GM18873 (cell line): ENCODE data around the gene NAV2.

Source experiments
- ATAC-seq: cut with Tn5 transposase; IDR thresholded peaks from one replicate; pipeline ENCODE4 v1.9.1; 2021; ENCODE audit warnings: mild to moderate bottlenecking, moderate library complexity, moderate number of reproducible peaks; ENCODE audit not compliant: unreplicated experiment, low FRiP score

The NAV2 gene

DNA sequence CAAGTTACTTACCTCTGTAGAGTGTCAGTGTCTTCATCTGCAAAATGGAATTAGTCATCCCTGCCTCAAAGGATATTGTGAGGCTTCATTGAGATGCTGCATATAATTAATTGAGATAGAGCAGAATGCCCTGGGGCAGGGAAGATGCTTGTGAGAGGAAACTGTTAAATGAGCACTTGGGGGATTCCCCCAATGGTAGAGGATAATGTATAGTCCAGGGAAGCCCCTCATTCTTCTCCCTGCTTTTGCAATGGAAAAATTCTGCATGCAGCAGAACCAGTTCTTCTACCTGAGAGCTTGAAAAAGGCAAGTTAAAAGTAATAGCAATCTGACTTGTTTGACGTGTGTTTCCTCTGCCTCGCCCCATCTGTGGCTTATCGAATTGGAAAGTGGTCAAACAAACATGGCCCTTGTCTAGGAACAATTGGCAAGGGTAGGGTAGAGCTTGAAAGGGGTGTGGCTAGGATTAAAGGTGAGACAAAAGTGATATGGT lies 90.9 kb downstream of the NAV2 start:
- ATAC-seq = no peak

DNA sequence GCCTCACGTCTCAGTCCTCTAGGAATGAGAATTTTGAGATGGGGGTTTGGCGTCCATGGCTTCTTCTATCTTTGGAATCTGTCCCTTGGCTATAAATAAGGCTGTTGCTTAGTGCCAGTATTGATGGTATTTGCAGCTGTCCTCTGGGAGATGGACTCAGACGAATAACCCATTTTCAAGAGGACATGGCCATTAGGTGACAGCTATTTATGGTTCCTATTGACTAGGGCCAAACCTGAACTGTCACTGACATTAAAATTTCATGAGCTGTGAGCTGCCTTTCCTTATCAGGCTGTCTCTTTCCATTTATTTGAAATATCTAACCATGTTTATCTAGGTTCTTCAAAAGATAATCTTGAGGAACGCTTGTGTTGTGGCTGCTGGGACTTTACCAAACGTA lies 92.7 kb downstream of the NAV2 start:
- no peak for ATAC-seq

DNA sequence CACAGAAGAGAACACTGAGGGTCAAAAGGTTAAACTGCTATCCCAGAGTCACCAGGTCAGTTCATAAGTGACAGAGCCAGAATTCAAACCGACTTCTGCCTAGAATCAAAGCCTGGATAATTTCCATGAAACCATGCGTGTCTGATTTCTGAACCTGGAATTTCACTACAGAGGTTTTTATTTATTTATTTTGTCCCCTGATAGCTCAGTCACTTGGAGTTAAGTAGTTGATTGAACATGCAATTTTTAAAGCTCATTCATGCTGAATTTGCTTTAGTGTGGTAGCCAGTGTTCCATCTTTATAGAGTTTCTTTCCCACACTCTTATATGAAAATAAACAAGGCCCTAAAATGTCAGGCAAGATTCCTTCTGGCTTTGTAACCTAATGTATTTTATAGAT lies 93.2 kb downstream of the NAV2 start:
- ATAC-seq = no peak

DNA sequence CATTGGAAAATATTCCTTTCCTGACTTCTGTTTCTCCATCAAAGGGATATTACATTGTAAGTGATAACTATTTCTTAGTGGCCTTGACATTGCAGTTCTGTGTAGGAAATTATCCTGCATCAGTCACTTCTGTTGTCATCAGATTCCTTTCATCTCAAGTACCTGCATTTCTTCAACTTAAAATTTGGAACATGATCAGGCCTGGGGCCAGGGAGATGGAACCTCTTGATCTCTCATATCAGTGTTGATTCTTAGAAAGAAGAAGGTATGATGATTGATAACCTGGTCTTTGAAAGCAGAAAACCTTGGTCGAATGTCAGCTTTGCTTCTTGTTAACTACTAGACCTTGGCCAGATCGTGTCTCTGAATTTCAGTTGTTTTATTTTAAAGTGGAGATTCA lies 93.6 kb downstream of the NAV2 start:
- no peak for ATAC-seq

DNA sequence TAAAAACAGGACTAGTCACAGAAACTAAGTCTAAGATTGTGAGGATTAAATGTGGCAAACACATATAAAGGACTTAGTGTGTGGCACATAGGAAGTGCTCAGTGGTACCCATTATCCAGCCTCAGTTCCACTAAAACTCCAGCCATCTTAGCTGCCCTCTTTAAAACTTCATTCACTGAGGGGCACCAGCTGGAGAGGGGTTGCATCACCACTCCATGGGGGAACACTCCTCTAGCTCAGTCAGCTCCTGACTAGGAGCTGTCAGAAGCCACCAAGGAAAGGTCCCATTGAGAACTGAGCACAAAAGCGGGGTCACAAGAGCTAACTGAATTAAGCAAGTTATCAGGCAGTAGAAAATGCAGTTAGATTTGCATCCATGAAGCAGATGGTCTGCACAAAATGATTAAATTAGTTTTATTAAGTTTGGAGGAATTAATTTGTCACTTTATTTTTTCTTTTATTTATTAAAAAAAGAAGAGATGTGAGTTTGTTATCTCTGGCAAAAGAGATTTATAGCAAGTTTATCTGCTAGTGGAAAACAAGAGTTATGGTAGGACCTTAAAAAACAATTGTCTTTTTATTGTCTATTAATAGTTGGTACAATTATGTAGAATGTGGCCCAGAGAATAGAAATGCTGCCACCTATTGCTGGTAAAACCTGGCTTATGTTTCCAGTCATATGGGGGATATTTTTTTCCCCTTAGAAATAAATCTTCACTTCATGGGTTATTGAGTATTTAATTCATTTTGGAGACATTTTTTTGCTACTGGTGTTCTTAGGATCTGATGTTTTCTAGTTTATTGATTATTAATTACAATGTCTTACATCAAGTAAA lies 95.7 kb downstream of the NAV2 start:
- no peak for ATAC-seq

DNA sequence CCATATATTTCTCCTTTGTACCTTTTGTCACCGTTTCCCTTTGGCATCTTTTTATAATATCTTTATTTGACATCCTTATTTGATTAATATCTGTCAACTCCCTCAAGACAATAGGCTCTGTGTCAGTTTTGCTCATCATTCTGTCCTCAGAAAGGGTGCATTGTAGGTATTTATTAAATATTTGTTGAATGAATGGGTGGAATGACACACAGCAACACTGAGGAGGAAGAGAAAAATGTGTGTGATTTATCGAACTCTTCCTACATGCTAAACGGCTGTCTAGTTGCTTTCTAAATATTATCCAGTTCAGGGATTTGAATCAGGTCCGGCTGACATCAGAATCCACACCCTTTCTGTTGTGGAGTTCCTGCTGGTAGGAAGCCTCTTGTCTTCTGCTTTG lies 98.2 kb downstream of the NAV2 start:
- ATAC-seq = no peak

DNA sequence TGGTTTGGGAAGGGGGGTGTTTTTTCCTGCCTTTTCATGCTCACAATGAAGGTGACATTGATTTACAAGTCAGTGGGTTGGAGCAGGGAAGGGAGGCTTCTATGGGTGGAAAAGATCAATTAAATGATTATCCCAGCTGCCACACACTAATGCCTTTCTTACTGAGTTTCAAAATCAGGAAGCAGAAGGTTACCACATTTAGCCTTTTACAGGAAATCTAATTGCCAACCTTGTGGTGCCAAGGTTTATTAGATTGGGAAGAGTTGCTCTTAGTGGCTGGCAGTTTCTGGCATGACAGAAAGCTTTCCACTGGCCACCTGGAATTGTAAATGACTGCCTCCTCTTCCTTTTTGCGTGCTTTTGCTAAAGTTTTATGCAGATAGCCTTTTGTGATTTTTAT lies 98.7 kb downstream of the NAV2 start:
- no peak for ATAC-seq

DNA sequence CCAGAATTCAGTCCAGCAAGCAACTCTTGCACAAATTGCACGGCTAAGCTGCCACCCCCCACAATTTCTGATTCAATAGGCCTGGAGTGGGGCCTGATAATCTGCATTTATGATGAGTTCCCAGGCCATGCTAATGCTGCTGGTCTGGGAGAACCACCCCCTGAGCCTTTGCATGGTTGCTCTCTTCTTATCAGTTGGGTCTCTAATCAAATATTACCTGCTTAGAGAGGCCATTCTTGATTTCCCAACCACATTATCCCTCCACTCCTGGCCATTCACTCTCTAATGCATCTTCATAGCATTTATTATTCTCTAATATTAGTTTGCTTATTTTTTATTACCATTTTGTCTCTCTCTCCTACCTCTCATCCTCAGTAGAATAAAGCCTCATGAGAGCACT lies 99.5 kb downstream of the NAV2 start:
- ATAC-seq = no peak

DNA sequence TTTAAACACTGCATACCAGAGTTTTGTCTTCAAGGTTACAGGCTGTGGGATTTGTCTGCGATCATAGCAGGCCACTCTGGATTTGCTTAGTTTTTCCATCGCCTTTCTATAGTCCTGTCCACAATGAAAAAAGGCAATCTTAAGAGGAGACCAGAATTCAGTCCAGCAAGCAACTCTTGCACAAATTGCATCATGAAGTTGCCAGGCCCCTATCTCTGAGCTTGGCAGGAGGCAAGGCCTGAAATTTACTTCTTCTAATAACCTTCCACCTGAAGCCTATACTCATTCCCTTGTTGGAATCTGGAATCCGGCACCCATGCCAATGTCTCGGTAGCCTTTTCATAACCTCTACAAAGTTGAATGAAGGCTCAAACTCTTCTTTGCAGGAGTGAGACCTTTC lies 100.1 kb downstream of the NAV2 start:
- ATAC-seq = no peak

DNA sequence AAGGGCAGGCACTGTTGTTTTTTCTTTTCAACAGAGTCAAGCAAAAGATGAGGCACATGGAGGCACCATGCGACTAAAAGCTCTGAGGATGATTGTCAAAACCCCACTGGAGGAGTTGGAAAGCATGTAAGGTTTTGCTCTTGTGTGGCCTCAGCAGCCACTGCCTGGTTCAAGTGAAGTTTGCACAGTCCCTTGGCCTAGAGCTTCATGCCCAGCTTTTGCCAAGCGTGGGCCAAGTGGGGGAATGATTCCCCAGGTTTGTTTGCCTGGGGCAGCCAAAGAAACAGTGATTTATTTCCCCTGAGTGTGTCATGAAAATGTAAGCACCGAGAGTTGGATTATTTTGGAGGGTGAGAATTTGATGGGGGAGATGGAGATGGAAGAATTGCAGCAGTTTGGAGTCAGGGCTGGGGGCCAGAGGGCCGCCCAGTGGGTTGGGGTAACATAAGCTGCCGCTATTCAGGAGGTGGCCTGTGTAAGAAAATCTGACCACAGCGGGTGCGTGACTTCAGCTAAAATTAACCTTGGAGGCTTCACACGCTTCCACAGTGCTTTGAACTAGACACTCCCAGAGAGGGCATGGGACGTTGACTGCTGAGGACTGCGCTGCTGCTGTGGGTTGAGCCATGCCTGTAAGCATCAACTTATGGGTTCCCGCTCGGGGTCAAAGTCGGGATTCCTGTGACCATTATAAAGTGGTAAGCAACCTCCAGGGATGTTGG lies 100.7 kb downstream of the NAV2 start:
- no peak for ATAC-seq

DNA sequence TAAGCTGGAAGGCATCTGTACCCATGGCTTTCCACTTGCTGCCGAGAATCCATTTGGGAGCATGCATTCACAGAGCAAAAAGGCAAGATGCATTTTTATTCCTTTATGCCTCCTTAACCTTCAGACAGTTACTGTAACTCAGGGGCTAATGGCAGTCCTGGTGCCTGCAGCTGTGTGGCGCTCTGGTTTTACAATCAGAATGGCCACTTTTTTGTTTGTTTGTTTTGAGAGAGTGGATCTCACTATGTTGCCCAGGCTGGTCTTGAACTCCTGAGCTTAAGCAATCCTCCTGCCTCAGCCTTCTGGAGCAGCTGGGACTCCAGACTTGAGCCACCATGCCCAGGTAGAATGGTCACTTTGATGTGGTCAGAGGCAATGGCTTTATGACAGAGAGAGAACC lies 101.8 kb downstream of the NAV2 start:
- ATAC-seq = no peak

DNA sequence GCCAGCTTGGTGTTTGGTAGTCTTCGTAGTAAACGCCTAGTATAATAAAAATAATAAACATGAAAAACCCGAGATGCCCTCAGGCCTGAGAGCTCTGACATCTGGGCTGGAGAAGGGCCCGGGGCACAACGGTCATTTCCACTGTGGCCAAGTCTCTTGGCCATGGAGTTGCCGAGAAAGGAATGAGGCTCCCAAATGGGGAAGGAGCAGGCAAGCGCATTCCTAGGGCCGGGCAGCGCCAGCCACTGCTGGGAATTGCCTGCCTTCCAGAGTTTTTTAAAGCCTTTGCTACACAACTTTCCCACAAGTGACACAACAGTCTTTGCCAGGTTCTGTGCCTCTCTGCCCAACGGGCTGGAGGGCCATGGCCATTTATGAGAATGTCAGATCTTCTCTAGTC lies 103.4 kb downstream of the NAV2 start:
- ATAC-seq = no peak

DNA sequence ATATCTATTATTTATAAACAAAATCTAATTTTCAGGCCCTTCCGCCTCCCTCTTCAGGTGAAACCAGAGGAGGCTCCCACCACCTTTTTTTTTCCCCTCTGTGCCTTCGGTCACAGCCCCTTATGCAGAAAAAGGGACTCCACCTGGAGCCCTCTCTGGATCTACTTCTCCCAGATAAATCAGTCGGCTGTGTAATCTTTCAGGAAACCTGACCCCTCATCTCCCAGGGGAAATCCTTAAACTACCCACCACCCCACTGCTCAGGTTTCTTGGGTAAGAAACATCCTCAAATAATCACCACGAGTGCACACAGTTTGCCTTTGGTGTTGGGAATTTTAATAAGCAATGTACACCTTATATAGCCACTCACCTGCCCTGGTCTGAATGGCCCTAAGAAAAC lies 104.2 kb downstream of the NAV2 start:
- no peak for ATAC-seq

DNA sequence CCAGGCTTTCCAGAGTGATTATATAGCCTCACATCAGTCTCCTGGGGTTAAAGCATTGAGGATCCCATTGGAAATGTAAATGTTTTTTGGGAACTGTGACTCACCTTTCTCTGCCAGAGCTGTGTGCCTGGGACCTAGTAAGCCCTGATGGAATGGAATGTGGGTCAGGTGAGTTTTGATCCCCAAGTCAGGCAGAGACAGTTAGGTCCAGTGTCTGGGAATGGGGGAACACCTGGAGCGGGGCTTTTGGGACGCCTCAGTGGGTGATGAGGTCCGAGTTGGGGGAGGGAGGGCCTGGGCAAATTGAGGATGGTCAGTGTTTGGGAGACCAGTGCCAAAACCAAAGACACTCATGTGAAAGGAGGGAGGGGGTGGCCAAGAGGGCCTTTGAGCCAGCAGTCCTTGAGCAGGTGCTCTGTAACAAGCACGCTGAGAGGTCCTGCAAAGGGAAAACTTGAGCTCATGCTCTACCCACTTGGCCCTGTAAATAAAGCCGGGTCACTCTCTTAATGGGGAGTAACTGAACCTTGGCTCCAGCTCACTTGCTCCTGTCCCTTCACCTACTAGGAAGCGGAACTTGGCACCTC lies 104.7 kb downstream of the NAV2 start:
- no peak for ATAC-seq

DNA sequence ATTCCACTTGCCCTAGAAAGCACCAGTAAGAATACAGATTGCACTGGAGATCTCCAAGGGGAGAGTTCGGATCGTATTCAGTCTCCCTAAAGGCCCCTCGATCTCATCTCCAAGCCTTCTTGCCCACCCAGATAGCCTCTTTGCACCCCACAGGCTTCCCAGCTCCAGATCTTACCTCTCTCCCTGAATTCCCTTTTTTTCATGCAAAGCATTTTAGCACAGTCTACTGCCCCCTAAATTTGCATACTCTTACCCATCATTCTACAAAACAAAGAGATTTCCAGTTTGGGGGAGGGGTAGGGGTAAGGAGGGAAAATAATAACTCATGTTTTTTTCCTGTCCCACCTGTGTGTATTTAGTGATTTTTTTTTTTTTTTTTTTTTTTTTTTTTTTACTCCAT lies 105.2 kb downstream of the NAV2 start:
- no peak for ATAC-seq

DNA sequence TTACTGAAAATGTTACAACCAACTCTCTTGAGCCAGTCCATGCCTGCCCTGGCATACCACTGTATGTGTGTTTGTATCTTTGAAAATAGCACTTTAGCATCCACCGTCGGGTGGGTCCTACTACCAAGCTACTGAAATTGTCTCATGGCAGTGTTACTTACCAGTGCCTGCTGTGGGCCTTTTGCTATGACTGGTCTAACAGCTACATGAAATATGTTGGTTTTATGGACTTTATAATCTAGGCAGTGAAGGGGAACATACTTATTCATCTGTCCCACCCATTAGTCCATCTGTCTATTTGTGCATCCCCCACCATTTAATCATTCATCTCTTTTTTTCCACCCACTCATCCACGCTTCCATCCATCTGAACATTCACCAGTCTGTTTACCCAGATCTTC lies 106.0 kb downstream of the NAV2 start:
- no peak for ATAC-seq

DNA sequence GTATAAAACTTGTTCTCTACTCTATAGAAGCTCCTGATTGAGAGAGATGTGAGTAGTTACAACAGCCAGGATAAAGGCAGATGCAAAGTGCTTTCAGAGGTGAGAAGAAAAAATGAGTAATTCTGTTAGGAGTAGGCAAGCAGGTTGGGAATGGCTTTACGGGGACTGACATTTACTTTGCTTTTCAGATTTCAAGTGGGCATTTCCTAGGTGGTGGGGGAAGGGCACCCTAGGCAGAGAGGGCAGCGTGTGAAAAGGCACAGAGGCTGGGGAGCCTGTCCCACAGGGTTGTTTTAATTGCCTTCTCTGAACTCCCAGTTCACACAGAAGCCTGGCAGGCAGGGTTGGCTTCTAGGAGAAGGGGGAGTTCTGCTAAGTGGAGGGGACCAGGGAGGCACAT lies 106.5 kb downstream of the NAV2 start:
- no peak for ATAC-seq

DNA sequence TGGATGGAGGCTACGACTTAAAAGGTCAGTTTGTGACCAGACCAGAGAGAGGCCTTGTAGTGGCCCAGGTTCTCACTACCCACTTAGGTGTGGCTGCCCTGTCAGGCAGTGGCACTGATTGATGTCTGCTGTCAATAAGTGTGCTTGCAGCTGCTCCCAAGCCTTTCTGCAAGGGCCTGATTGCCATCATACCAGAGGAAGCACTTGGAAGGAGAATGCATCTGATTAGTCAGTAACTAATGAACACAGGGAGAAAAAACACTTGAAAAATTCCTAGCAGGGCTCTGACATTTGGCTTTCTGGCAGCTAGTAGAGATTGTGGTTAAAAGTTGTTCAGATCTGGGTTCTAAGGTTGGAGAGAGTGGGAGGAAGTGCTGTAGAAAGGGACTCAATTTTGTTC lies 107.5 kb downstream of the NAV2 start:
- ATAC-seq = no peak

DNA sequence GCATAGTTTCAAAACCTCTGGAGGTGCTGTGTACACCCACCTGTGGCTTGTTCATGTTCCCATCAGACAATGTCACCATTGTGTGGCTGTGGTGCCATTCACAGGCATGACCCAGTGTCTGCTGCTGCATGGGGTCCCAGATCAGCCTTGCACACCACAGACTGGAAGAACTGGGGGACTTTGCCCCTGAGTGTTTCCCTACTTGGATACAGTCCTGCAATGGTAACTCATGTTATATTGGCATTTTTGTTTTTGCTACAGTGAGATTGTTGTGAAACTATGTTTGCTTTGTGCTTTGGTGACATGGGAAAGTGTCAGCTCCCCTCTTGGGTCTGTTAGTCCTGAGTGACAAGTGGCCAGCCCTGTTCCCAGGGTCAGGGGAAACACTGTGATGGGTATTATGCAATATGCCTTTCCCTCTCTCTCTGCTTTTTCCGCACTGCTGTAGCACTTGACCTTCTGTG lies 108.8 kb downstream of the NAV2 start:
- ATAC-seq = no peak

DNA sequence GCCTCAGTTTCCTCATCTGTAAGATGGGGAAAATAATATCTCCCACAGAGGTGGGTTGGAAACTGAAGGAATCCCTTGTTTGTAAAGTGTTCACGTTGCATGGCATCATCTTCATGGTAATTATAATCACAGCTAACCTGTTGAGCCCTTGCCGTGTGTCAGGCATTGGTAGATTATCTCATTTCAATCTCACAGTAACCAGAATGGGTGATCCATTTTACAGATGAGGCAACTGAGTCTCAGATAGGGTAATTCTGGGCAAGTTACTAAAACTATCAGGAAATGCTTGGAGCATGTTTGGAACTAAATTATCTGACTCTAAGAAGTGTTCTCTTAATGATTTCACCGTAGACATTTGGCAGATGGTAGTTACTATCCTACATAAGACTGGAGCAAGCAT lies 109.4 kb downstream of the NAV2 start:
- ATAC-seq = no peak

DNA sequence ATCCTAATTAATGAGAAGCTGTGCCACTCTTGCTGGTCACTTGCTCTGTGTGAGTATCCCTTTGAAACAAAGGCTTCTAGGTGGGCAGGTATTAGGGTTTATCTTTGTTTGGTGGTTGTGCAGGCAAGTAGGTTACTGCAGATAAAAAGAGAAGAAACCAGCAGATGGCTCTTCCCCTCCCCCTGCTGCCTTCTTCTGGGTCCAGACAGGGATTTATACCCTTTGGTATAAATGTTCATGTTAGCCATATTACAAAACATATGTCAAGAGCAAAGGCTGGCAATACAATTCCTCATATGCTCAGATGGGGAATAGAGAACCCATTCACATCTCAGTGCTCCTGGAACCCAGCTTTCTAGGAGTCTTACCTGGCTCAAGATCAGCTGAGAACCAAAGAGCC lies 109.9 kb downstream of the NAV2 start:
- ATAC-seq = no peak

DNA sequence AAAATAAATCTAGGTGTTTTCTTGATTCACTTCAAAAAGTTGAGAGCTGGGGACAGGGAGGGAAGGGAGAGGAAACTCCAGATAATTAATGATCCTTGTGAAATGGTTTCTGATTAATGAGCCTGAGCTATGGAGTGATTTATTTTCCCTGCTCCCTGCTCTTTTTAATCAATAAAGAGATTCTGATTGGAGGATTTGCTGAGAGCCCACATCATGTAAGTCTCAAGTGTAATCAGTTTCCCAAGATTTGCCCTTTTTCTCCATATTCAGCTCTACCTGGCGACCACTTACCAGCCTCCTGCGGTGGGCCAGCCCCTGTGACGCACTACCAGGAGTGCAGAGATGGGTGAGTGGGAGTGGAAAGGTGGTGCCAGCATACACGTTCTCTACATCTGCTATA lies 114.0 kb downstream of the NAV2 start:
- ATAC-seq = no peak
